HG02763 (cell line): Measurements from ENCODE around the gene CENPX.

Experiments
- ATAC-seq: cut with Tn5 transposase; IDR thresholded peaks from one replicate; pipeline ENCODE4 v1.9.1; 2021; ENCODE audit warnings: mild to moderate bottlenecking, moderate library complexity; ENCODE audit not compliant: unreplicated experiment

CENPX gene

DNA sequence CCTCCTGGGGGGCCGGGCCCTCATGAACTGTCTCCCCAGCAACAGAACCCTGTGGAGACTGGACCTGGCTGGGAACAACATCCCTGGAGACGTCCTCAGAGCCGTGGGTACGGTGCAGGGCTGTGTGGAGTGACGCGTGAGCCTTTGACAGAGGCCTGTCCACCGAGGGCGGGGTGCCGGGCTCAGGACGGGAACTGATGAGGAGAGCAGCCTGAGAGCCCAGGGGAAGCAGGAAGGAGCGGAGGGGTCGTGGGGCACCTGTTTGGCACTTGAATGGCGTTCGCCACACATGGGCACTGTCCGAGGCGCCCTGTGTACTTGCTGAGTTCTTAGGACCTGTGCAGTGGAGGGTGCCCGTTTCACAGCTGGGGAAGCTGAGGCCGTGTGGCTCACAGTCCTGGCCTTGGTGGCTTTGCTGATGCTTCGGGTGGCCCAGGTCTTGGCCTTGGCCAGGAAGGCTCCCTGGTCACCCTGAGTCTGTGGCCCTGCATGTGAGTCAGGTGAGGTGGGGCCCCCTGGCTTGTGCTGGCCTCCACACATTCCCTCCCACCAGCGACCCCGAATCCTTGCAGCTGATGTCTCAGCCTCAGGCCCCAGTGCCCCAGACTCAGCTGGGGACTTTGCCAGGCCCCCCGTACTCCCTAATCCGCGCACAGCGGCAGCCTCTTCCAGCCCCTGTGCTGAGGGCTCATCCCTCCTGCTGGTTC is 2.9 kb upstream of the CENPX start:
- ATAC-seq: no peak

DNA sequence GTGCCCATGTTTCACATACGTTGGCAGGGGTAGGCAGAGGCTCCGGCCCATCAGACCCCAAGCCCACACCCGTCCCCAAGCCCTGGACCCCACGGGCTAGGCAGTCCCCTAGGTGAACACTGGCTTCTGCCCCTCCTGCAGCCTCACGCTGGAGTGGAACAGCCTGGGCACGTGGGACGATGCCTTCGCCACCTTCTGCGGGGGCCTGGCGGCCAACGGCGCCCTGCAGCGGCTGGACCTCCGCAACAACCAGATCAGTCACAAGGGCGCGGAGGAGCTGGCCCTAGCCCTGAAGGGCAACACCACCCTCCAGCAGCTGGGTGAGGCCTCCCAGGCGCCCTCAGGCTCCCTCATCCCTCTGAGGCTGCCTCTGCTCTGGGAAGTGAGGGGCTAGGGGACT is 2.2 kb upstream of the CENPX start:
- no peak for ATAC-seq

DNA sequence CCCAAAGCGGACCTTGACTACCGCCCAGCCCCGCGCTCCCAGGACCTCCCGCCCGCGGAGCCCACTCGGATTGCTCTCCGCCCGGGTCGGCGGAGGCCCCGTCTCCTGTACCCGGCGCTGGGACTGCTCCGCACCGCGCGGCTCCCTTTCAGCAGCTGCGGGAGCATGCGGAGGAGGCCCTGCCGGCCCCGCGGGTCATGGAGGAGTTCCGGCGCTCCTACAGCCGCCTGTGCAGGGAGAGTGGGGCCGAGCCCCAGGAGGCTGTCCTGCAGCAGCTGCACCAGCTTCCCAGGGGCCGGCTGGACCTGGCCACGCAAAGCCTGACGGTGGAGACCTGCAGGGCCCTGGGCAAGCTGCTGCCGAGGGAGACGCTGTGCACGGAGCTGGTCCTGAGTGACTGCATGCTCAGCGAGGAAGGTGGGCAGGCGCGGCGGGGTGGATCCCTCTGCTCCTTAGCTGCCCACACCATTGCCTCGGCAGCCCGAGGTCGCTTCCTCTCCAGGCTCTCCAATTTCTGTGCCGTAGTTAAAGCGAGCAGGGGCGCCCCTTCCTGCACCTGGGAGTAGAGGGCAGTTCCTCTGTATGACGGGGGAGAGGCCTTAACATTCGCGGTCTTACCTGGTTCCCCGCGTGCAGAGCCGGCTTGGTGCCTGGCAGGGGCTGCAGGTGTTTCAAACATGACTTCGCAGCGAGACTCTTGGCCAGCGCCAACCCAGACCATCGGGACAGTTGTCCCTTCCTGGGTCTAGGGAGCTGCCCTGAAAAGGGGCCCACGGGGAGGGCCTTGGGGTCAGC is 966 bp upstream of the CENPX start:
- ATAC-seq: no peak

DNA sequence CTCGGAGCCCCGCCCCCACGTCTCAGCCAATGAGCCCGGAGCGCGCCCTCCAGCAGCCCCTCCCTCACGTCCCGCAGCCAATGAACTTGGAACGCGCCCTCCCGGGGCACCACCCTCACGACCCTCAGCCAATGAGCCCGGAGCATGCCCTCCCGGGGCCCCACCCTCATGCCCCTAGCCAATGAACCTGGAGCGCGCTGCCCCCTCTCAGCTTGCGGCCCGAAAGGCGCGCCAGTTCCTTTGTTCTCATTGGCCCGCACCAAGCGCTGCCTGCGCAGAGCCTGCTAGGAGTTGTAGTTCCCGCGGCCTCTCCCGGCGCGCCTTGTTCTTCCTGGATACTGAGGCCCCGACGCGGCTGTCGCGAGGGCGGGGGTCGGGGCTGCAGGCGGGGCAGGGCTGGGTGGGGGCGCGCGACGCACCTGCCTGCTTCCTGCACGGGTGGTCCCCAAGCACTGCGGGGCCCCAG is 336 bp upstream of the CENPX start, which contains the start of gene LRRC45:
Gene LRRC45 (plus strand): TSS at position 325 of the 466 bp plus-strand sequence. CDS start 339 bp downstream, outside the sequence.
- ATAC-seq: peak; percentile 88

- no peak for ATAC-seq
These were observed 773 bp downstream of the CENPX start for GRCh38 chr17:82021900-82022309.

- ATAC-seq: no peak
These were observed 1.4 kb downstream of the CENPX start for GRCh38 chr17:82021107-82021899.

- no peak for ATAC-seq
These were observed 2.0 kb downstream of the CENPX start for GRCh38 chr17:82020572-82021106.

DNA sequence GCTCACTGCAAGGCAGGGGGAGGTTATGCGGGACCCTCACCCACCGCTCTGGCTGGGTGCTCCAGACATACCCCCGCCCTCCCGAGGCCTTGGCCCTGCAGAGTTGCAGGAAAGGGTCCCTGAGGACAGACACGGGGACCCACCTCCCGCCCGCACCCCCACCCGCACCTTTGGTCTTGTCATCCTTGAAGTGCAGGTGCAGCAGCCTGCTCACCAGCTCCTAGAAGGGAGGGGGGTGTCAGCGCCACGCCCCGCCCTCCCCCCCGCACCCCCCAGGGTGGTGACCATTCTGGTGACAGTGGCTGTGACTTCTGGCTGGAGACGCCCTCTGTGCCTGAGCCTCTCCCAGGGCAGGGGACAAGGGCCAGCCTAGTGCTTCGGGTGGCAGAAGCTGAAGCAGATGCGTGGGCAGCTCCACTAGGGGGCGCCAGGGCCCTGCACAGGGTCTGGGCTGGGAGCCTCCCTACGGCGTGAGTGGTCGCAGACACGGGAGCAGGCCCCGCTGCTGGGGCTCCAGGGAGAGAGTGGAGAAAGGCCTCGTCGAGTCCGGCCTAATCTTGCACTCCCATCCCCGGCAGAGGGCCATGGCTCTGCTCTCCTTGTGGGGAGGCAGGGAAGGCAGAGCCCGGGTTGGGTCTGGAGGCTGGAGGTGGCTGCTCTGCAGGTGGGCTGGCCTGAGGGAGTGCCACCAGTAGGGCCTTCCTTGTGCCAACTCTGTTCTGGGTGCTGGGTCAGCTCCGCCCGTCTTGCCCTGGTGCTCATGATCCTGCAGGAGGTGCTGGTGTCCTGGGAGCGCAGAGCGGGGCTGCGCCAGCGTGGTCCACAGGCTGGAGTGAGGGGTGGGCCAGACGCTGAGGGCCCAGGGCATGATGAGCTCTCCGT is 2.7 kb downstream of the CENPX start:
- ATAC-seq: no peak

DNA sequence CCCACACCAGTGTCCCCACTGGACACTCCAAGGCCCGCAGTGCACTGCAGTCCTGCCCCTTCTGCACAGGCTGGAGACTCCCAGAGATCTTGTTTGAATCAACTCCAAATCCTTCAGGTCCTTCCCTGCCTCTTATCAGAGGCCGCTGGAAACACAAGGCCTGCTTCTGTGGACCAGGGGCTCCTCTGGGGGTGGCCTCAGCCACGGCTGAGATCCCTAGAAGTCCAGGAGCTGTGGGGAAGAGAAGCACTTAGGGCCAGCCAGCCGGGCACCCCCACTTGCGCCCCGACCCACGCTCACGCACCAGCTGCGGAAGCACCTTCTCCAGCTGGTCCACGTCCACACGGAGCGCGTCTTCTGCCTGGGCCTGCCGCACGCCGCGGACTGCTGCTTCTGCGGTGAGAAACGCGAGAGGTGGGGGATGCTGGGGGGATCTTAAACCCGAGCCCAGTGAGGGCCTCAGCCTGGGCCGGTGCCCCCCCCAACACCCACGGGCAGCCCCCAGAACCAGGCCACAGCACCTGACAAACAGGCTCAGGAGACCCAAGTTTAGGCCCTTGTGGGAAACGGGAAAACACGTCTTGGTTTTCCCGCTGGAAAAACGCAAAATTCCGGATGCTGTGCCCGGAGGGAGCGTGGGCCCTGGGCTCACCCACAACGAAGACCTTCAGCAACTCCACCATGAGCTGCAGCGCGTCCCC is 3.5 kb downstream of the CENPX start:
- ATAC-seq: no peak

DNA sequence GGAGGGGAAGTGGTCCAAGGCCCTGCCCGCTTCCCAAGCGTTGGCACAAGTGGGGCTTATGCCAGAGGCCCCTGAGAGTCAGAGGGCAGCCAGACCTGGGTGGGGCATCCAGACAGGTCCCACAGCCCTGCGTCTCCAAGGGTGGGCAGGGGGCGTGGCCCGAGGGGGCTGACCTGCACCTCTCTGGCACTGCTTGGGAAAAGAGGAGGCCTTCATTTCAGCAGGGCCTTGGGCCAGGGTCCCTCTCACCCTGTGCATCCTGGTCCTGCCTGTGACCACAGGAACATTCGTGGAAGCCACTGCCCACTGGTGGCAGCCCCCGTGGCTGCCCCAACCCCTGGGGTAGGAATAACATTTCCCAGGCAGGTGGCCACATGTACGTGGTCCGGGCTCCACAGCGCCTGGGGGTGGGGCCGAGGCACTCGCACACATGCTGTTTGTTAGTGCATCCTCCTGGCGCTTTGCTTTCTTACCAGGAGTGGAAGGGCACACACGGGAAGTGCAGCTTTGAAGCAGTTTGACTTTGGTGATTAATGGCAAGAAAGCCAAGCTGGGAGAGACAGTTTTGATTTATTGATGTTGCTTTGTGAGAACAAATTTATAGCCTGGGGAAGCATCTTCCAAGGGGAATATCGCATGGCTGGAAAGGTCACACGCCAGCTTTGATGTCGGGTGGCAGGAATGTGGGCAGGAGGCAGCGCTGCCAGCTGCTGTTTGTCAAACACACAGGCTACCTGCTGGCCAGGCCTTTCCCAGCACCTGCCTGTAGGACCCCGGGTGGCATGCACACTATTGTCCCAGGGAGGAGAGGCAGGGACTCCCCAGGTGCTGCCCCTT is 4.3 kb downstream of the CENPX start:
- ATAC-seq: no peak

GRCh38 chr17:82017612-82018151 is 5.0 kb downstream of the CENPX start:
- ATAC-seq: no peak

DNA sequence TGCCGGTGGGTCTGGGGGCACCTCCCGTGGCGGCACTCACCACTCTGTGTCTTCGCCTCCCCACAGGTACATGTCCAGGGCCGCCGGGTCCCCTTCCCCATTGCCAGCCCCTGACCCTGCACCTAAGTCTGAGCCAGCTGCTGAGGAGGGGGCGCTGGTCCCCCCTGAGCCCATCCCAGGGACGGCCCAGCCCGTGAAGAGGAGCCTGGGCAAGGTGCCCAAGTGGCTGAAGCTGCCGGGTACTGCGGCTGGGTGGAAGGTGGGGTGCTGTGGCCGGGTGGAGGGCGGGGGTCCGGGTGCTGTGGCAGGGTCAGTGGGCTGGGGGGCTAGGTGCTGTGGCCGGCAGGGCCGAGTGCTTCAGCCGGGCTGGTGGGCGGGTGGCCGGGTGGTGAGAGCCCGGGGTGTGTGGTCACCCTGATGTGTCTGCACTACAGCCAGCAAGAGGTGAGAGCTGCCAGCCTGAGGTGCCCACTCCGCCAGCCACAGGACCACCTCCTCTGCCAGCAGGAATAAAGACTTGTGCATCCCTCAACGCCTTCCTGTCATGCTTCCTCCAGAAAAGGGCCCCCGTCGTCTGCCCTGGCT is 5.7 kb downstream of the CENPX start:
- no peak for ATAC-seq

- ATAC-seq: no peak
These were observed 6.4 kb downstream of the CENPX start for GRCh38 chr17:82016061-82016874.

DNA sequence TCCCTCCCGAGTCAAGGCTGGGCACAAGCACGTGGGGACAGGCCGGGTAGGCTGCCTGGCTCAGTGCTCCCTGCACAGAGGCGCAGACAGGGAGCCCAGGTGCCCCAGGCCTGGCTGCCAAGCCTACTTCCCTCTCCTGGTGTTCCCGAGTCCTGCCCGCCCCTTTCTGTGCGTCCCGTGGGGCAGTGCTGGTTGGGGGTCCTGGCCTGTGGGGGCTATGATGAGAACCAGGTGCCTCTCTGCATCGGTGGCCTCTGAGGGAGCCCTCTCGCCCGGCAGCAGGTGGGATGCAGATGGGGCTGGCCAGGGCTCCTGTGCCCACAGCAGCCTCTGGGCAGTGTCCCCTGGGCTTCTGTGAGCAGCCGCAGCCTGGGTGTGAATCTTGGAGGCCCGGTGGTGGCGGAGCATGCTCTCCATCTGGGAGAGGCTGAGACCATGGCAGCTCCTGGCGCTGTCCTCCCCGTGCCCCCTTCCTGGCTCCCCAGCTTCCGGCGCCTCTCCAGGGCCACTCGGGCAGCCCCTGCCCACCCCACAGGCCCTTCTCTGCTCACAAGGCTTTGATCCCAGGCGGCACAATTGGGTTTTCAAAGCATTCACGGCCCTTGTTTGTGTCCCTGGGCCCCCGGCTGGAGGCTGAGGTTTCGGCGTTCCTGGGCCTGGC is 7.2 kb downstream of the CENPX start:
- no peak for ATAC-seq

- ATAC-seq: no peak
These were observed 7.7 kb downstream of the CENPX start for GRCh38 chr17:82014971-82015310.

DNA sequence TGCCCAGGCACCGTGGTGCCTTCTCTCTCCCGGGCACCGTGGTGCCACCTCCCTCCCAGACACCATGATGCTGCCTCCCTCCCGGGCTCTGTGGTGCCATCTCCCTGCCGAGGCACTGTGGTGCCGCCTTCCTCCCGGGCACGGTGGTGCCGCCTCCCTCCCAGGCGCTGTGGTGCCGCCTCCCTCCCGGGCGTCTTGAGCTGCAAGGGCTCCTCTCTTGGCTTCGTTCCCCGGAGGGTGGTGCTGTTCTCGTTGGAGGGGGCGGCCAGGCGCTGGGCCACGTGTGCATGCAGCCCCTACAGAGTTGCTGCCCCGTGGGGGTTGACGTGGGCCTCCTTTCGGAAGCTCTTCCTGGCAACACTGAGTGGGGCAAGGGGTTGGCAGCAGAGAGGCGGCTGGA is 8.2 kb downstream of the CENPX start:
- no peak for ATAC-seq
